Measurements from ENCODE around the gene LBX2.
A peak's percentile ranks its signal among the peaks of the same experiment; 100 is the strongest.

LBX2 gene

DNA sequence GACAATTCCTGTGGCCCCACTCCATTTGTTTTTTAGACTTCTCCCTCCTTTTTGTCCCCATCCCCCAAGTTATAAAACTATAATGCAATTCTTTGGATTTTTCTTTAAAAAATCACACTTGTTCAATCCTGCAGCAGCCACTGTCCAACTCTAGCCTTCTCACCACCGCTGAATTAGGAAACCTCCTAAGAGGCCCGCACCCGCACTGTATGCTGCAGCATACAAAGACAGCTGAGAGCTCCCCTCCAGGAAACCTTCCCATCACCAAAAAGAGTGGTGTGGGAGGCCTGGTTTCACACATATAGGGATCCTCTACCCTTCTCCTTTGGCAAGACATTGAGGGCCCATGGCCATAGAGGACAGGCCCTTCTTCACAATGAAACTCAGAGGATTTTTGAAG is 5.2 kb upstream of the LBX2 start:
- Histone ChIP-seq H3K27ac (ENCODE audit: low read depth, low read length) (no peak overlapping the region), H3K18ac (ENCODE audit: low read length) (no peak overlapping the region), H2BK120ac (ENCODE audit: low read depth, low read length) (no peak overlapping the region), H3K27me3 (ENCODE audit: insufficient read depth, low read length, poor library complexity) (peaks cover 51% of the 10 kb centered on the region), H2BK5ac (ENCODE audit: low read length) (no peak overlapping the region), H3K4me1 (ENCODE audit: control insufficient read depth, low read depth, low read length) (peaks cover 6% of the 10 kb centered on the region), H3K4me2 (ENCODE audit: low read length) (no peak overlapping the region), H3K36me3 (ENCODE audit: control insufficient read depth, insufficient read depth, low read length) (no peaks in the 10 kb centered on the region), H3K4me3 (ENCODE audit: low read length) (no peak overlapping the region), H3K4ac (ENCODE audit: low read depth, low read length) (no peak overlapping the region), H3K9ac (ENCODE audit: low read length) (no peak overlapping the region), H3K79me1 (ENCODE audit: low read length) (no peaks in the 10 kb centered on the region), H3K79me2 (ENCODE audit: control insufficient read depth, insufficient read depth, low read length) (no peaks in the 10 kb centered on the region), H2BK15ac (replicated peaks; ENCODE audit: low read depth) (no peak overlapping the region), H4K5ac (ENCODE audit: low read length) (no peak overlapping the region), H2AK5ac (ENCODE audit: low read length) (no peak overlapping the region), H3K23ac (ENCODE audit: low read length) (no peak overlapping the region), H3K56ac (ENCODE audit: low read length) (no peak overlapping the region), H4K8ac (ENCODE audit: low read depth, low read length) (no peak overlapping the region)
- no peak for DNase-seq
- no CpG with 5 or more reads among the region's 3 CpGs for WGBS (ENCODE audit: extremely low coverage, insufficient coverage, low lambda C conversion rate)

DNA sequence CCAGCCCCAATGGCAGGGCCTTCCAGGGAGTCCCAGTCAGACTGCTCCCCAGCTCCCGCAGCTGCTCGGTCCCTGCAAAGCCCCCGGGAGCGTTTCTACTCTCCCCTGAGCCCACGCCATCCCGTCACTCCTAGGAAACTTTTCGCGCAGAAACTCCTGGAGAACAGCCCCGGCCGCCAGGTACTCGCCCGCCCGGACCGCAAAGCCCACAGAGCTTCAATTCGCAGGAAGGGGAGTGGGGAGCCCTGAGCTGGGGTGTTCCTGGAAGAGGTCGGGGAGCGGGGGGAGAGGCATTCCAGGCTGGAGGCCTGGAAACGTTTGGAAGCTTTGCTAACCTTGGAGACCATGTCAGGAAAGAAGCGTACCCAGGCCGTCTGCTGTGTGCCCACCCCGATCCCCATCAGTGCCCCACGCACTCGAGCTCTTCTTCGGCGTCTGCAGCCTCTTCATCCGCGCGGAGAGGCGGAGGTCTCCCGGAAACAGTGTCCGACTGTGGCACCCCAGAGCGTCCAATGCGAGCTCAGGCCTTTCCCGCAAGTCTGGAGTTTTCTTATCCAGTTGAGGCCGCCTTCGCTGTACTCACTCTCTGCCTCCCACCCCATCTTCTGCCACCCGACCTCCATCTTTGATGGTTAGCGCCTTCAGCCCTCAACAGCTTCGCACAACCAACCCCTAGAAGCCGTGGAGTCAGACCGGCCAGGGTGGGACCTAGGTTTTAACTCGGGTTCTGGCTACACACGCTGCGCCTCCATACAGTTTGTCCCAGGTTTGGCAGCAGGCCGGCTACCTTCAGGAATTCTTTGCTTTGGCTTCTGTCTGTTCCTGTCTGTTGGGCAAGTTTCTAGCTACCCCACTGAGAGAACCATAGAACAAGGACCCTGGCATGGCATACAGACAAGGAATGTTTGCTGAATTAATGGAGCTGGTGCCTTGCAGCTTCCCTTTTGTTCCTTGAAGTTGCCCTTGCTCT is 4.4 kb upstream of the LBX2 start:
- H2BK5ac ChIP-seq (ENCODE audit: low read length) = no peak overlapping the region
- H3K23ac ChIP-seq (ENCODE audit: low read length) = no peak overlapping the region
- H3K36me3 ChIP-seq (ENCODE audit: control insufficient read depth, insufficient read depth, low read length) = no peaks in the 10 kb centered on the region
- H3K27me3 ChIP-seq (ENCODE audit: insufficient read depth, low read length, poor library complexity) = peaks cover 56% of the 10 kb centered on the region
- H3K79me2 ChIP-seq (ENCODE audit: control insufficient read depth, insufficient read depth, low read length) = no peaks in the 10 kb centered on the region
- peak overlapping the region; percentile 14 for H3K4me3 ChIP-seq (ENCODE audit: low read length)
- H3K9ac ChIP-seq (ENCODE audit: low read length) = peak overlapping the region; percentile 46
- no peak overlapping the region for H2AK5ac ChIP-seq (ENCODE audit: low read length)
- H3K18ac ChIP-seq (ENCODE audit: low read length) = peak overlapping the region; percentile 22
- no peak for DNase-seq
- H3K79me1 ChIP-seq (ENCODE audit: low read length) = no peaks in the 10 kb centered on the region
- no peak overlapping the region for H3K4ac ChIP-seq (ENCODE audit: low read depth, low read length)
- WGBS (ENCODE audit: extremely low coverage, insufficient coverage, low lambda C conversion rate) = no CpG with 5 or more reads among the region's 45 CpGs
- peak overlapping the region; percentile 20 for H3K4me2 ChIP-seq (ENCODE audit: low read length)
- no peak overlapping the region for H2BK15ac ChIP-seq (replicated peaks; ENCODE audit: low read depth)
- H3K56ac ChIP-seq (ENCODE audit: low read length) = peak overlapping the region; percentile 81
- no peak overlapping the region for H4K8ac ChIP-seq (ENCODE audit: low read depth, low read length)
- no peak overlapping the region for H4K5ac ChIP-seq (ENCODE audit: low read length)
- H3K27ac ChIP-seq (ENCODE audit: low read depth, low read length) = no peak overlapping the region
- H2BK120ac ChIP-seq (ENCODE audit: low read depth, low read length) = no peak overlapping the region
- H3K4me1 ChIP-seq (ENCODE audit: control insufficient read depth, low read depth, low read length) = peaks cover 6% of the 10 kb centered on the region

DNA sequence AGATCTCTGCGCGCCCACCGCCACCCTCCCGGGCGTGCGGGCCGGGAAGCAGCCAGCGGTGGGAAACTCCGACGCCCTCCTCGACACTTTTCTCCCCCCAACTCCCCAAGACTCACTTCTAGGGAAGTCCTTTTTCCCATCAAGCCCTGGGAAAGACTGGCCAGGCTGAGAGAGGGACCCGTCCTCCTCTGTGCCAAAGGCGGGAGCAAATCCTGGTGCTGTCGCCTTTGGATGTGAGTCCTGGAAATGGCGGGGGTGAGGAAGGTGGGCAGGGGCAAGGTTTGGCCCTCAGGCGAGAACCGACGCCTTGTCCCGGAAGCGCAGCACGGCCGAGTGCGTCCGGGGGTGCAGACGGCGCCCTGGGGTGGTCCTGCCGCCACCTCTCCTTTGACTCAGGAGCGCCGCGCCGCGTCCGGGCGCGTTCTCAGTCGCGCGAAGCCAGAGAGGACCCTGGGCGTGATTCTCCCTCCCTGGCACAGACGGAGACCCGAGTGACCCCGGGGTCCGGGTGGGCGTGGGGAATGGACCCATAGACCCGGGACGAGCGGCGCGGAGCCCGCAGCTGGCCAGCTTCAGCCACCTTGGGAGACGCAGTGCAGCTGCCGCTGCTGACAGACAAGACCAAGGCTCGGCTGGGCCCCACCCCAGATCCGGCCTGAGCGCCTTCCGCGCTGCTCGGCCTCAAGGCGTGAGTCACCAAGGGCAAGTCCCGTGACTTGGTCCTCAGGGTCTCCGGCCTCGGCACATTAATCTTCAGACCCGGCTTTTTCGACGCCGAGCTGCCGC is 3.5 kb upstream of the LBX2 start:
- Histone ChIP-seq H3K4me2 (ENCODE audit: low read length) (peak overlapping the region; percentile 20), H3K23ac (ENCODE audit: low read length) (no peak overlapping the region), H3K36me3 (ENCODE audit: control insufficient read depth, insufficient read depth, low read length) (no peaks in the 10 kb centered on the region), H3K79me1 (ENCODE audit: low read length) (no peaks in the 10 kb centered on the region), H2BK120ac (ENCODE audit: low read depth, low read length) (no peak overlapping the region), H3K4ac (ENCODE audit: low read depth, low read length) (no peak overlapping the region), H3K56ac (ENCODE audit: low read length) (peak overlapping the region; percentile 81), H3K79me2 (ENCODE audit: control insufficient read depth, insufficient read depth, low read length) (no peaks in the 10 kb centered on the region), H3K4me3 (ENCODE audit: low read length) (peak overlapping the region; percentile 18), H2AK5ac (ENCODE audit: low read length) (no peak overlapping the region), H4K8ac (ENCODE audit: low read depth, low read length) (no peak overlapping the region), H3K9ac (ENCODE audit: low read length) (peak overlapping the region; percentile 46), H3K4me1 (ENCODE audit: control insufficient read depth, low read depth, low read length) (peaks cover 7% of the 10 kb centered on the region), H3K27ac (ENCODE audit: low read depth, low read length) (no peak overlapping the region), H2BK15ac (replicated peaks; ENCODE audit: low read depth) (no peak overlapping the region), H2BK5ac (ENCODE audit: low read length) (no peak overlapping the region), H3K27me3 (ENCODE audit: insufficient read depth, low read length, poor library complexity) (peaks cover 63% of the 10 kb centered on the region), H3K18ac (ENCODE audit: low read length) (peak overlapping the region; percentile 22), H4K5ac (ENCODE audit: low read length) (no peak overlapping the region)
- peak; percentile 78 for DNase-seq
- no CpG with 5 or more reads among the region's 67 CpGs for WGBS (ENCODE audit: extremely low coverage, insufficient coverage, low lambda C conversion rate)

DNA sequence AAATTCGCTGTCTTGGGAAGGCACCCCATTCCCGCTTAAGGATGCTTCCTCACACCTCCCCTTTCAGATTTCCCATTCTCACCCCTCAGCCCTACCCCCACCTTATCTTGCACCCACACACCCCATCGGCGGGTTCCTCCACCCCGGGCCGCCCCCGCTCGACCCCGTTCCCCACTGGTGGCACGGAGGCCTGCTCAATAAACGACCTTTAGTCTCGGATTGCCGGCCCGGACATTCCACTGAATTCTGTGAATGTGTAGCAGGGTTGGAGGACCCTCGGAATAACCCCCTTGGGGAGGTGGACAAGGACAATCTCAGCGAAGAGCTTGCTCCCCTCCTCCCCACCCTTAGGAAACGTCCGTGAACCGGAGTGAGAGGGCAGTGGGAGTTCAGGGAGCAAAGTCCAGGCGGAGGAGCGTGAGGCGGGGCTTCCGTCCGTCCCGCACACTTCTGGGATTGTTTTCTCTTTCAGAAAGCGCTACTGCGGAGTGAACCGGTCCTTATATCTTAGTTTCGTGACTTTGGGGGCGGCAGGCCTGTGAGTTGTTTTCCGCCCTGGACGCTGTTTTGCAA is 2.8 kb upstream of the LBX2 start:
- no peak for DNase-seq
- Histone ChIP-seq H2BK5ac (ENCODE audit: low read length) (no peak overlapping the region), H3K4me3 (ENCODE audit: low read length) (peak overlapping the region; percentile 18), H3K56ac (ENCODE audit: low read length) (peak overlapping the region; percentile 81), H3K27me3 (ENCODE audit: insufficient read depth, low read length, poor library complexity) (peaks cover 70% of the 10 kb centered on the region), H3K4me2 (ENCODE audit: low read length) (peak overlapping the region; percentile 20), H3K79me2 (ENCODE audit: control insufficient read depth, insufficient read depth, low read length) (no peaks in the 10 kb centered on the region), H3K18ac (ENCODE audit: low read length) (no peak overlapping the region), H3K4me1 (ENCODE audit: control insufficient read depth, low read depth, low read length) (peaks cover 7% of the 10 kb centered on the region), H4K8ac (ENCODE audit: low read depth, low read length) (no peak overlapping the region), H2BK120ac (ENCODE audit: low read depth, low read length) (no peak overlapping the region), H2BK15ac (replicated peaks; ENCODE audit: low read depth) (no peak overlapping the region), H4K5ac (ENCODE audit: low read length) (no peak overlapping the region), H3K9ac (ENCODE audit: low read length) (peak overlapping the region; percentile 46), H2AK5ac (ENCODE audit: low read length) (no peak overlapping the region), H3K27ac (ENCODE audit: low read depth, low read length) (no peak overlapping the region), H3K36me3 (ENCODE audit: control insufficient read depth, insufficient read depth, low read length) (no peaks in the 10 kb centered on the region), H3K4ac (ENCODE audit: low read depth, low read length) (no peak overlapping the region), H3K23ac (ENCODE audit: low read length) (peak overlapping the region; percentile 48), H3K79me1 (ENCODE audit: low read length) (no peaks in the 10 kb centered on the region)
- whole genome bisulfite sequencing (ENCODE audit: extremely low coverage, insufficient coverage, low lambda C conversion rate) = no CpG with 5 or more reads among the region's 32 CpGs

DNA sequence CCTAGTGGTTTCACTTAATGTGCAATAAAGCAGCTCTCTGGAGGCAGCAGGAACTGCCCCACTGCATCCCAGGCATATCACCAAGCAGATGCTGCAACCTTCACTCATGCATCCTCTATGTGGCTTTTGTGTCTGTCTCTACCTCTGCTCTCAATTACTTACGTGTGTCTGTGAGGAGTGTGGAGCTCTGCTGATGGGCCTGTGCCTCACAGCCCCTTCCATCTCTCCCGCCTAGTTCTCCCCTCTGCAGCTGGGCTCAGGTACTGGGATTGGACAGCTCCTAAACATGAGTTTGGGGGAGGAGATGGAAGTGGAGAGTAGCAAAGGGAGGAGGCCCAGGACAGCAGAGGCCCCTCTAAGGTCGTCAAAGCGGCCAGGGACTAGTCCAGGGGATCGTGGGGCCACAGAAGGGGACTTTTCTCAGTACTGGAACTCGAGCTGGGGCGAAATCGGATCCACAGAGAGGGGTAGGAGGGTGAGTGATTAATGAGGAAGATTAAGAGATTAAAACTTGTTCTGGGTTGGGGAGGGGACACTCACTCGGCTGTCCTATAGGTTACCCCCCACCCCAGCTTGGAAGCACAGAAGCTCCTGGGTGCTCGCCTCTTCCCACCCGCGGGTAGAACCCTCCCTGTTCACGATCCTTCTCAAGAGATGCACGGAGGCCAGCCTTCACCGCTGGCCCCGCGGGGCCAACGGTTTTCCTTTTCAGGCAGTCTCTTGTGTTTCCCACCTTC is 2.1 kb upstream of the LBX2 start:
- DNase-seq = peak; percentile 57
- Histone ChIP-seq H2BK5ac (ENCODE audit: low read length) (no peak overlapping the region), H3K18ac (ENCODE audit: low read length) (no peak overlapping the region), H3K27ac (ENCODE audit: low read depth, low read length) (no peak overlapping the region), H4K5ac (ENCODE audit: low read length) (no peak overlapping the region), H2AK5ac (ENCODE audit: low read length) (no peak overlapping the region), H2BK120ac (ENCODE audit: low read depth, low read length) (no peak overlapping the region), H3K79me2 (ENCODE audit: control insufficient read depth, insufficient read depth, low read length) (no peaks in the 10 kb centered on the region), H3K4me3 (ENCODE audit: low read length) (no peak overlapping the region), H3K36me3 (ENCODE audit: control insufficient read depth, insufficient read depth, low read length) (no peaks in the 10 kb centered on the region), H3K4me2 (ENCODE audit: low read length) (no peak overlapping the region), H3K79me1 (ENCODE audit: low read length) (no peaks in the 10 kb centered on the region), H3K56ac (ENCODE audit: low read length) (no peak overlapping the region), H3K4ac (ENCODE audit: low read depth, low read length) (no peak overlapping the region), H3K9ac (ENCODE audit: low read length) (no peak overlapping the region), H2BK15ac (replicated peaks; ENCODE audit: low read depth) (no peak overlapping the region), H4K8ac (ENCODE audit: low read depth, low read length) (no peak overlapping the region), H3K27me3 (ENCODE audit: insufficient read depth, low read length, poor library complexity) (peaks cover 77% of the 10 kb centered on the region), H3K4me1 (ENCODE audit: control insufficient read depth, low read depth, low read length) (peaks cover 3% of the 10 kb centered on the region), H3K23ac (ENCODE audit: low read length) (no peak overlapping the region)
- WGBS (ENCODE audit: extremely low coverage, insufficient coverage, low lambda C conversion rate) = no CpG with 5 or more reads among the region's 18 CpGs
